ENCODE results near the gene ABCA2.

Gene ABCA2

DNA sequence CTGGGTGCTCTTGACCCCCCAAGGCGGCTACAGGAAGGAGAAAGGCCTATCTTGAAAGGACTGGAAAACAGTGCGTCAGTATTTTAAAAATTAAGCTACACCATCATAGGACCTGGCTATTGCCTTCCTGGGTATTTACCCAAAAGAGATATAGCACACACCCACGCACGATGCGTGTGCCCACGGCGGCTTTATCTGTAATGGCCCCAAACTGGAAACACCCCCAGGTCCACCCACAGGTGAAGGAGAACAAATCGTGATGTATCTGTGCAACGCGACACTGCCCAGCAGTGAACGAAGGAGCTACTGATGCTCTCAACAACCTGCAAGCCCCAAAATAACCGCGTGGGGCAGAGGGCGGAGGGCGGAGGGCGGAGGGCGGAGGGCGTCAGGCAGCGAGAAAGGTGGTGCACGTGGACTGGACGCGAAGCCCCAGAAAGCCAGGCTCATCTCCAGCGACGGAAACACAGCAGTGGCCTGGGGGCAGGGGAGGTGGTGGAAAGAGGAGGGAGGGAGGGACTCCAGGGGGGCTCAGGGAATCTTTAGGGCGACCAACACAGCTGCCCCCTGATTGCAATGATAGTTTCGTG lies 63.1 kb downstream of the ABCA2 start:
- TF ChIP-seq, protein P1, sequence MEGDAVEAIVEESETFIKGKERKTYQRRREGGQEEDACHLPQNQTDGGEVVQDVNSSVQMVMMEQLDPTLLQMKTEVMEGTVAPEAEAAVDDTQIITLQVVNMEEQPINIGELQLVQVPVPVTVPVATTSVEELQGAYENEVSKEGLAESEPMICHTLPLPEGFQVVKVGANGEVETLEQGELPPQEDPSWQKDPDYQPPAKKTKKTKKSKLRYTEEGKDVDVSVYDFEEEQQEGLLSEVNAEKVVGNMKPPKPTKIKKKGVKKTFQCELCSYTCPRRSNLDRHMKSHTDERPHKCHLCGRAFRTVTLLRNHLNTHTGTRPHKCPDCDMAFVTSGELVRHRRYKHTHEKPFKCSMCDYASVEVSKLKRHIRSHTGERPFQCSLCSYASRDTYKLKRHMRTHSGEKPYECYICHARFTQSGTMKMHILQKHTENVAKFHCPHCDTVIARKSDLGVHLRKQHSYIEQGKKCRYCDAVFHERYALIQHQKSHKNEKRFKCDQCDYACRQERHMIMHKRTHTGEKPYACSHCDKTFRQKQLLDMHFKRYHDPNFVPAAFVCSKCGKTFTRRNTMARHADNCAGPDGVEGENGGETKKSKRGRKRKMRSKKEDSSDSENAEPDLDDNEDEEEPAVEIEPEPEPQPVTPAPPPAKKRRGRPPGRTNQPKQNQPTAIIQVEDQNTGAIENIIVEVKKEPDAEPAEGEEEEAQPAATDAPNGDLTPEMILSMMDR (IDR thresholded peaks at IDR 0.05): no peak

DNA sequence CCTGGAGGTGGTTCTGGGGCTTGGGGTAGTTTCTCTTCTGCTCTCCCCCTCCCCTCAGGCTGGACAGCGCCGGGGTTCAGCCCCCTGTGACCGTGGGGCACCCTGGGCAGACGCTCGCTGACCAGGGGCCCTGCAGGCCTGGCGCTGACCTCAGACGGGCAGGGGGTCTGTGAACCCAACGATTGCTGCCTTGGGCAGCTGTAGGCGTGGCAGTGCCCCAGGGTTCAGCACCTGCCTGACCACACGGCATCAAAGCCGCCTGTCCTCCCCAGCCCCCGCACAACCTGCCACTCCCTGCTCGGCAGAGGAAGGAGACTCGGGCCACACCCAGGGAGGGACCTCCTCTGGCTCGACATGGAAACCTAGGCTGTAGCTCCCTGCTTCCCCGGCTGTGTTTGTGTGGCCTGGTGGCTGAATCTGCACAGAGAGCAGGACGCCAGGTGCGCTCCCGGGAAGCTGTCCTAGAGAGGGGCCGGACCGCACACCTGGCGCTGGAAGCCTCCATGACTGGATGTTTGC lies 63.8 kb downstream of the ABCA2 start:
- TF ChIP-seq, protein P1 (IDR thresholded peaks at IDR 0.05): no peak

- TF ChIP-seq, protein P1 (IDR thresholded peaks at IDR 0.05): no peak
Measured at GRCh38 chr9:136963751-136964150, 64.3 kb downstream of the ABCA2 start.

DNA sequence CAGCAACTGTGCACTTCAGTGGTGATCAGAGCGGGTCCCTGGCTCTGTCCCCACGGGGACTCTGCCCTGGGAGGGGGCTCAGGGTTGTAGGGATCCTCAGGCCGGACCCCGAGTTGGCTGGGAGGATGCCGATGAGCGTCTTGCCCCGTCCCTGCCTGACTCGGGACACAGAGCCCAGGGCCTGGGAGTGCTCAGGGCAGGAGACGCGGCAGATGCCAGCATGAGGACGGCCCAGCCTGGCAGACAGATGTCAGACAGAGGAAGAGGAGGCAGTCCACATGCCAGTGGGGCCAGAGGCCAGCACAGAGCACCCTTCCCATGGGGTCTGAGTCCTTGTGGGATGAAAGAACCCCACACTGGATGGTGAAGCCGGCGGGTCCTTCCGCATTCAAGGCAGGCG lies 64.7 kb downstream of the ABCA2 start:
- TF ChIP-seq, protein P1 (IDR thresholded peaks at IDR 0.05): no peak

DNA sequence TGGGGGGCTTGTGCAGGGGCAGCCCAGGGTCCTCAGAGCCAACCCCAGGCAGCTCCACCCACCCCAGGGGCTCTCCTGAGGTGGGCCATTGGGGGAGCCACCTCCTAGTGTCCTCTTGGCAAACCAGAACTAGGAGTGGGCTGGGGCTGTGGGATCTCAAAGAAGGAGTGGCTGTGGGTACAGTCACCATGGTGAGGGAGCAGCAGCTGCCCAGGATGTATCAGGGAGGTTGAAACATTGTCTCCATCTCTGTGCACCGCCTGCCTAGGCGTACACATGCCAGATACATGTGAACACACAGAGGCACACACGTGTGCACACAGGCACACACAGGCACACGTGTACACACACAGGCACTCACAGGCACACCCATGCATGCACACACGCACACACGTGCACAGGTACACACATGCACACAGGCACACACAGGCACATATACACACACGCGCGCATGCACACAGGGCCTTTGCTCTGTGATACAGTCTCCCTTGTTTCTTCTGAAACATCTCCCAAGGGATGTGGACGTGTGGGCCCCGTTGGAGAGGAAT lies 65.3 kb downstream of the ABCA2 start:
- TF ChIP-seq, protein P1 (IDR thresholded peaks at IDR 0.05): no peak

DNA sequence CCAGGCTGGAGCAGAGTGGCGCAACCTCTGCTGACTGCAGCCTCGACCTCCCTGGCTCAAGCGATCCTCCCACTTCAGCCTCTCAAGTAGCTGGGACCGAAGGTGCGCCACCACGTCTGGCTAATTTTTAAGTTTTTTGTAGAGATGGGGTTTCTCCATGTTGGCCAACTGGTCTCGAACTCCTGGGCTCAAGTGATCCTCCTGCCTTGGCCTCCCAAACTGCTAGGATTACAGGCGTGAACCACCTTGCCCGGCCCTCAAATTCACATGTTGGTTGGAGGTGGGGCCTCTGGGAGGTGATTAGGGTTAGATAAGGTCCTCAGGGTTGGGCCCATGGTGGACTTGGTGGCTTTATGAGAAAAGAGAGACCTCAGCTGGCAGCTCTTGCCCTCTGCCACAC lies 65.9 kb downstream of the ABCA2 start:
- TF ChIP-seq, protein P1 (IDR thresholded peaks at IDR 0.05): no peak

- TF ChIP-seq, protein P1 (IDR thresholded peaks at IDR 0.05): no peak
Measured at GRCh38 chr9:136961279-136962065, 66.6 kb downstream of the ABCA2 start.
